H1 (cell line): ENCODE results near the gene SEC14L3. TPM values are rescaled to one million over a fixed set of nuclear protein-coding genes. Genes with fewer than 3 reads are reported as not detected.

Experiments
- CTCF ChIA-PET: fragments of 300-600 bp; sonication (Branson Sonifier 250); formaldehyde crosslinking; loops from one replicate; lab custom pipeline; 2021; ENCODE audit not compliant: partially characterized antibody; lab: Charles Lee
- POLR2A ChIA-PET: fragments of 300-600 bp; sonication (Branson Sonifier 250); formaldehyde crosslinking; loops from one replicate; lab custom pipeline; 2021; ENCODE audit warnings: inconsistent platforms; ENCODE audit not compliant: partially characterized antibody; lab: Charles Lee
- DNase-seq, 2 experiments: peaks; one replicate each; pipeline versions ENCODE4 v3.0.0 to v3.0.0-alpha.2; 2010 to 2022; ENCODE audit warnings: low spot score in 2 of 2, low read depth in 1 of 2, mixed read lengths in 1 of 2
- FAIRE-seq: peaks from 2 replicates; lab custom pipeline; 2011; peaks lifted over from hg19 to GRCh38; lab: Jason Lieb, UNC
- H2AFZ ChIP-seq: 2 replicates; pipeline ENCODE4 v1.8.1; 2012; ENCODE audit warnings: low read length, inconsistent platforms
- H2AK5ac ChIP-seq: 2 replicates; pipeline ENCODE4 v1.6.1; 2013; ENCODE audit warnings: low read depth, low read length
- H2BK120ac ChIP-seq: replicated peaks from 2 replicates; pipeline ENCODE3; 2013; ENCODE audit warnings: low read depth, low read length, inconsistent platforms
- H2BK12ac ChIP-seq: 2 replicates; pipeline ENCODE4 v1.6.1; 2013; ENCODE audit warnings: low read depth, low read length
- H2BK15ac ChIP-seq: 2 replicates; pipeline ENCODE4 v1.6.1; 2013; ENCODE audit warnings: low read length
- H2BK20ac ChIP-seq: 2 replicates; pipeline ENCODE4 v1.6.1; 2013; ENCODE audit warnings: low read length
- H2BK5ac ChIP-seq: 2 replicates; pipeline ENCODE4 v1.6.1; 2013; ENCODE audit warnings: low read depth, low read length
- H3K14ac ChIP-seq: 2 replicates; pipeline ENCODE4 v1.6.1; 2013; ENCODE audit warnings: inconsistent platforms; ENCODE audit not compliant: insufficient read length
- H3K18ac ChIP-seq: 2 replicates; pipeline ENCODE4 v1.6.1; 2013; ENCODE audit warnings: low read length; ENCODE audit errors: extremely low read depth
- H3K23ac ChIP-seq: 2 replicates; pipeline ENCODE4 v1.6.1; 2013; ENCODE audit warnings: inconsistent platforms; ENCODE audit not compliant: insufficient read length
- H3K23me2 ChIP-seq: 2 replicates; pipeline ENCODE4 v1.6.1; 2013; ENCODE audit warnings: low read depth, low read length
- H3K27ac ChIP-seq: 2 replicates; pipeline ENCODE4 v1.6.1; 2011; ENCODE audit warnings: low read depth, low read length, inconsistent platforms
- H3K27me3 ChIP-seq, 4 experiments: replicated peaks in 1 of 4; 1 replicate in 1 of 4; 2 replicates in 3 of 4; pipeline versions ENCODE4 v1.6.1 to v1.8.1; 2011 to 2013; ENCODE audit warnings: low read length in 3 of 4, mild to moderate bottlenecking in 3 of 4, inconsistent platforms in 2 of 4, mixed read lengths in 2 of 4, moderate library complexity in 1 of 4; ENCODE audit not compliant: control insufficient read depth in 3 of 4, insufficient read depth in 3 of 4; ENCODE audit errors: extremely low read depth in 1 of 4
- H3K36me3 ChIP-seq, 4 experiments: 2 replicates each; pipeline versions ENCODE4 v1.6.1 to v1.8.1; 2011 to 2013; ENCODE audit warnings: mild to moderate bottlenecking in 4 of 4, low read length in 3 of 4, moderate library complexity in 2 of 4, control low read depth in 1 of 4, inconsistent platforms in 1 of 4; ENCODE audit not compliant: insufficient read depth in 4 of 4, control insufficient read depth in 2 of 4
- H3K4ac ChIP-seq: replicated peaks from 2 replicates; pipeline ENCODE3; 2013; ENCODE audit warnings: low read length, low read depth, mixed read lengths, inconsistent platforms; ENCODE audit not compliant: insufficient read length
- H3K4me1 ChIP-seq, 4 experiments: replicated peaks in 1 of 4; 1 replicate in 1 of 4; 2 replicates in 3 of 4; pipeline versions ENCODE4 v1.6.1 to v1.8.1; 2011 to 2013; ENCODE audit warnings: low read length in 3 of 4, inconsistent platforms in 2 of 4, mixed read lengths in 1 of 4; ENCODE audit not compliant: insufficient read depth in 4 of 4, control insufficient read depth in 3 of 4
- H3K4me2 ChIP-seq, 2 experiments: 2 replicates each; pipeline versions ENCODE4 v1.6.1 to v1.8.1; 2011 to 2013; ENCODE audit warnings: low read depth in 2 of 2, low read length in 2 of 2, control low read depth in 1 of 2, inconsistent platforms in 1 of 2, mild to moderate bottlenecking in 1 of 2; ENCODE audit not compliant: insufficient read depth in 1 of 2
- H3K4me3 ChIP-seq, 4 experiments: fragments of 200-600, 300-600 bp in 1 of 4; sonication (generic), shearing (Covaris generic), sonication (Bioruptor Twin) in 1 of 4; 2 replicates each; pipeline versions ENCODE4 v1.5.1 to v1.8.1; 2011 to 2016; ENCODE audit warnings: low read length in 4 of 4, low read depth in 3 of 4, control low read depth in 2 of 4, inconsistent platforms in 2 of 4, mild to moderate bottlenecking in 2 of 4, mixed read lengths in 1 of 4, moderate library complexity in 1 of 4; ENCODE audit not compliant: insufficient read depth in 2 of 4; ENCODE audit errors: extremely low read depth in 1 of 4
- H3K56ac ChIP-seq: replicated peaks from 2 replicates; pipeline ENCODE3; 2013; ENCODE audit warnings: low read depth, mild to moderate bottlenecking, mixed read lengths, low read length, inconsistent platforms; ENCODE audit not compliant: insufficient read length
- H3K79me1 ChIP-seq: 2 replicates; pipeline ENCODE4 v1.6.1; 2013; ENCODE audit warnings: low read depth, low read length, control low read depth
- H3K79me2 ChIP-seq, 2 experiments: 2 replicates each; pipeline versions ENCODE4 v1.6.1 to v1.8.1; 2012 to 2013; ENCODE audit warnings: low read length in 2 of 2, mild to moderate bottlenecking in 2 of 2, inconsistent platforms in 1 of 2; ENCODE audit not compliant: insufficient read depth in 2 of 2, control insufficient read depth in 1 of 2
- H3K9ac ChIP-seq, 4 experiments: replicated peaks in 1 of 4; 1 replicate in 1 of 4; 2 replicates in 3 of 4; pipeline versions ENCODE4 v1.6.1 to v1.8.1; 2011 to 2013; ENCODE audit warnings: low read depth in 3 of 4, low read length in 3 of 4, control low read depth in 2 of 4, mild to moderate bottlenecking in 2 of 4, moderate library complexity in 2 of 4, inconsistent platforms in 1 of 4; ENCODE audit errors: extremely low read depth in 1 of 4
- H3K9me3 ChIP-seq, 2 experiments: 2 replicates each; pipeline versions ENCODE4 v1.6.1 to v1.8.1; 2012 to 2013; ENCODE audit warnings: mild to moderate bottlenecking in 2 of 2, moderate library complexity in 2 of 2, control low read depth in 1 of 2, inconsistent platforms in 1 of 2, low read depth in 1 of 2, low read length in 1 of 2, mixed read lengths in 1 of 2; ENCODE audit not compliant: insufficient read depth in 2 of 2
- H4K20me1 ChIP-seq, 2 experiments: replicated peaks in 1 of 2; 2 replicates each; pipeline versions ENCODE3 to v1.8.1; 2011 to 2013; ENCODE audit warnings: inconsistent platforms in 2 of 2, low read length in 2 of 2, mild to moderate bottlenecking in 1 of 2; ENCODE audit not compliant: insufficient read depth in 2 of 2, control insufficient read depth in 1 of 2
- H4K5ac ChIP-seq: 2 replicates; pipeline ENCODE4 v1.6.1; 2013; ENCODE audit warnings: low read length, low read depth, mixed read lengths, inconsistent platforms; ENCODE audit not compliant: insufficient read length
- H4K8ac ChIP-seq: 2 replicates; pipeline ENCODE4 v1.8.0; 2013; ENCODE audit warnings: mild to moderate bottlenecking, moderate library complexity, low read length, inconsistent platforms; ENCODE audit not compliant: insufficient read depth; ENCODE audit errors: extremely low read depth
- H4K91ac ChIP-seq: replicated peaks from 2 replicates; pipeline ENCODE3; 2013; ENCODE audit warnings: low read length, mixed read lengths, inconsistent platforms; ENCODE audit not compliant: insufficient read length
- BACH1 ChIP-seq: IDR thresholded peaks from 2 replicates; pipeline ENCODE4 v1.6.1; 2012; ENCODE audit warnings: low read length, improper control_type of control experiment
- E2F6 ChIP-seq: IDR thresholded peaks from 2 replicates; pipeline ENCODE4 v1.6.1; 2012; ENCODE audit warnings: inconsistent platforms
- JUND ChIP-seq: IDR thresholded peaks from 2 replicates; pipeline ENCODE4 v1.6.1; 2011; ENCODE audit warnings: mild to moderate bottlenecking, improper control_type of control experiment, low read length
- NANOG ChIP-seq: IDR thresholded peaks from 2 replicates; pipeline ENCODE4 v1.6.1; 2011; ENCODE audit warnings: low read length, low read depth, mild to moderate bottlenecking, inconsistent platforms; ENCODE audit not compliant: insufficient read depth, poor library complexity, severe bottlenecking
- POLR2A ChIP-seq, 2 experiments: IDR thresholded peaks; 1 replicate in 1 of 2; 2 replicates in 1 of 2; pipeline ENCODE4 v1.6.1; 2011; ENCODE audit warnings: low read depth in 2 of 2, low read length in 2 of 2, mild to moderate bottlenecking in 2 of 2; ENCODE audit errors: control extremely low read depth in 1 of 2
- SAP30 ChIP-seq: fragments of 300-600 bp; sonication (generic); IDR thresholded peaks from 2 replicates; pipeline ENCODE4 v1.7.1; 2012; ENCODE audit warnings: low read length, moderate library complexity, mild to moderate bottlenecking, inconsistent platforms; ENCODE audit not compliant: insufficient read depth, insufficient replicate concordance
- SIN3A ChIP-seq, 2 experiments: IDR thresholded peaks in 1 of 2; conservative IDR thresholded peaks in 1 of 2; 2 replicates each; pipeline ENCODE4 v1.6.1; 2011 to 2012; ENCODE audit warnings: low read length in 2 of 2, improper control_type of control experiment in 1 of 2, low read depth in 1 of 2, mild to moderate bottlenecking in 1 of 2
- TBP ChIP-seq: IDR thresholded peaks from 2 replicates; pipeline ENCODE4 v1.6.1; 2011; ENCODE audit warnings: low read depth, low read length, improper control_type of control experiment
- YY1 ChIP-seq: IDR thresholded peaks from 2 replicates; pipeline ENCODE4 v1.6.1; 2011; ENCODE audit warnings: low read depth, mild to moderate bottlenecking, low read length
- WGBS, 2 experiments: shearing (Covaris generic) in 1 of 2; methylation state at CpG; one replicate each; pipeline versions ENCODE4 v1.1.6 to v1.1.7; 2013 to 2015; ENCODE audit warnings: low lambda C conversion rate in 2 of 2, mixed read lengths in 2 of 2, inconsistent platforms in 1 of 2, low coverage in 1 of 2, missing lambda C conversion rate in 1 of 2; ENCODE audit not compliant: insufficient replicate concordance in 2 of 2, insufficient coverage in 1 of 2, insufficient read length in 1 of 2; ENCODE audit errors: extremely low coverage in 1 of 2, missing lambda C conversion rate in 1 of 2; 5-methylcytosine and 5-hydroxymethylcytosine counted together
- polyA plus RNA-seq, 7 experiments: library from polyadenylated mRNA; depleted of rRNA in 3 of 7; stranded (reverse) in 5 of 7; unstranded in 2 of 7; fragments of >200 nt in 5 of 7; fragments of 200-250 nt in 2 of 7; gene quantifications; 1 replicate in 5 of 7; 2 replicates in 1 of 7; 4 replicates in 1 of 7; pipeline versions ENCODE4 v1.2.1 to v1.2.3, GENCODE V29; 2011 to 2013; ENCODE audit warnings: missing spikeins in 2 of 7, mixed read lengths in 2 of 7
- total RNA-seq: library from RNA; stranded (reverse); fragmentation: NEBNext Ultra II Directional; extraction: Animal tissue kit (Norgen Biotek cat#: 25700); gene quantifications from 2 replicates; pipeline ENCODE4 v1.2.1, GENCODE V29; 2021

Gene SEC14L3
- total and polyA plus RNA-seq, 2 of the 8 experiments (the other 6 are each of a cell fraction or from before 2014, with no cell fraction given), result not detected

GRCh38 chr22:30422481-30423300 lies 49.1 kb downstream of the SEC14L3 start:
- FAIRE-seq (no peak), DNase-seq (peak; percentile 60 to 76)
- peak overlapping the region; percentile 58 to 88 (median 72) for H3K4me3 ChIP-seq
- peak overlapping the region; percentile 51 to 87 (median 82) for H3K9ac ChIP-seq
- ChIA-PET POLR2A (interaction anchor here (0.6 to 5.2 kb wide), 20 partner anchors 8 to 660 kb away, joined by 3 to 39 read pairs (median 5); partner anchors contain the start of genes CCDC157, SEC14L2, SF3A1 and TBC1D10A), CTCF (interaction anchor here (0.8 to 12.0 kb wide), 10 partner anchors 8 to 159 kb away, joined by 3 to 164 read pairs (median 4); partner anchors contain the start of genes RNF215 and SEC14L2)
- H2BK12ac ChIP-seq, result peak overlapping the region; percentile 4; the same call in 1 of the 2 replicates
- peak overlapping the region; percentile 88; the same call in 1 of the 2 replicates for H4K8ac ChIP-seq
- peak overlapping the region; percentile 94 for H2BK5ac ChIP-seq
- H3K4me2 ChIP-seq, result peak overlapping the region; percentile 71 to 93
- H3K9me3 ChIP-seq, result no peaks in the 10 kb centered on the region
- peak overlapping the region; percentile 51 for H3K4ac ChIP-seq
- H2AFZ ChIP-seq, result 0 out of 2 replicates have a peak overlapping the region, but pooled peaks have one; percentile 1
- H2BK20ac ChIP-seq, result no peak overlapping the region
- peak overlapping the region; percentile 67 for H3K56ac ChIP-seq
- H3K23ac ChIP-seq, result no peak overlapping the region
- peaks cover 0 to 7% of the 10 kb centered on the region in 2 experiments; a peak in 1 of 4 replicates for H3K79me2 ChIP-seq
- H3K27me3 ChIP-seq, result no peaks in the 10 kb centered on the region
- peak overlapping the region; percentile 76; the same call in 1 of the 2 replicates for H2BK15ac ChIP-seq
- H3K23me2 ChIP-seq, result peaks cover 22% of the 10 kb centered on the region
- peak overlapping the region; percentile 80 for H3K27ac ChIP-seq
- H3K14ac ChIP-seq, result no peak overlapping the region
- H2AK5ac ChIP-seq, result peak overlapping the region; percentile 46; the same call in 1 of the 2 replicates
- peak overlapping the region; percentile 98 for H3K18ac ChIP-seq
- peak overlapping the region; percentile 90 for H4K91ac ChIP-seq
- WGBS, 2 experiments, result 34% methylated on average over 18 of the region's 18 CpGs; no CpG with 5 or more reads in 1 of the 2 experiments
- no peak overlapping the region for H2BK120ac ChIP-seq
- peaks cover 0 to 10% (median 5%) of the 10 kb centered on the region in 4 experiments; a peak in 6 of 8 replicates for H3K36me3 ChIP-seq
- peaks cover 3 to 21% (median 13%) of the 10 kb centered on the region in 4 experiments for H3K4me1 ChIP-seq
- H3K79me1 ChIP-seq, result no peaks in the 10 kb centered on the region; the same call in 1 of the 2 replicates
- H4K20me1 ChIP-seq, result peaks cover 0 to 10% of the 10 kb centered on the region in 2 experiments
- peak overlapping the region; percentile 82 for H4K5ac ChIP-seq
- TF ChIP-seq NANOG (no peak), POLR2A (IDR thresholded peaks at IDR 0.05; ENCODE audit: control extremely low read depth in 1 of 2, low read depth in 2 of 2, low read length in 2 of 2) (peak in 1 of 2 experiments; percentile 67; a peak in 2 of 3 replicates), SIN3A (conservative IDR thresholded peaks at IDR 0.05 in 1 of 2, IDR thresholded peaks at IDR 0.05 in 1 of 2; ENCODE audit: low read depth in 1 of 2, low read length in 2 of 2) (peak; percentile 69 to 70; a peak in 2 of 4 replicates), E2F6 (no peak), SAP30 (peak; percentile 66), TBP (peak; percentile 29; the same call in 1 of the 2 replicates), JUND (peak; percentile 71), BACH1 (peak; percentile 51; the same call in 1 of the 2 replicates), YY1 (no peak)
